ENCODE data around the gene MUS81. TPM values are rescaled to one million over a fixed set of nuclear protein-coding genes. Genes with fewer than 3 reads are reported as not detected.

The MUS81 gene
- total and polyA plus RNA-seq, 2 of the 13 experiments (the other 11 are each of a cell fraction or from before 2014, with no cell fraction given) = 25.6 to 30.2 TPM

DNA sequence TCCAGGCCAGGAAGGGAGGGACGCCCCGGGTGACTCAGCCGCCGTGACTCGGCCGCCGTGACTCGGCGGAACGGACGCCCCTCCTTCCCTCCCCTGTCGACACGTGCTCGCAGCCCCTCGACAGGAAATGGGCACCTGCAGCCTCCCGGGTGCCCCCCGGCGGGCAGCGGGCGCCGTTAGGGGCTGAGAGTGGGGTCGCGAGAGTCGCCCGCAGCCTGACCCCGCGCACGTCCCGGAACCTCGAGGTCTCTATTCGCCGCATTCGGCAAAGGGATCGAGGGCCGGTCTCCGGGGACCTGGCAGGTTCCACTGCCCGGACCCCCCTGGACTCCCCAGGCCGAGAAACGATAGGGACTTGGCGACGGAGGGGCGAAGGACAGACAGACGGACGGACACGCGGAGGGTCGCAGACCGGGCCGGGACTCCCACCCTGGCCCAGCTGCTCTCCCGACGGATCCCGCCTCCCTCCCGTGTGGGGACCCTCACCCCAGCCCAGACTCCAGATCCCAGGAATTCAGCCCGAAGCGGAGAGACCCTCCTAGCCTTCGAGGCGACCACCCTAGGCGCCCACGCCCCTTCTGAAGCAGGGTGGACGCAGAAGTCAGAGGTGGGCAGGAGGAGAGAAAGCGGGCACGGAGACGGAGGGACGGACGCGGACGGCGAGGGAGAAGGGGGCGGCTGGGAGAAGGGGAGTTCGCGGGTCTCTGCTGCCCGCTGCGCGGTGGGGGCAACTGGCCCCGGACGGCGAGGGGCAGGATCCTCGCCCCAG, 39.3 kb downstream of the MUS81 start (continued):
- TF ChIP-seq, protein P1, sequence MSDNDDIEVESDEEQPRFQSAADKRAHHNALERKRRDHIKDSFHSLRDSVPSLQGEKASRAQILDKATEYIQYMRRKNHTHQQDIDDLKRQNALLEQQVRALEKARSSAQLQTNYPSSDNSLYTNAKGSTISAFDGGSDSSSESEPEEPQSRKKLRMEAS (IDR thresholded peaks at IDR 0.05) = peak; percentile 96
- TF ChIP-seq HIVEP1 (CRISPR knock-in tag; IDR thresholded peaks at IDR 0.05) (peak; percentile 97; the same call in 1 of the 2 replicates), NR2F1 (CRISPR knock-in tag; IDR thresholded peaks at IDR 0.05) (no peak), HMG20B (CRISPR knock-in tag; conservative IDR thresholded peaks at IDR 0.05) (no peak), ZFY (CRISPR knock-in tag; IDR thresholded peaks at IDR 0.05) (peak; percentile 64), CHCHD3 (CRISPR knock-in tag; IDR thresholded peaks at IDR 0.05) (no peak), ZNF850 (CRISPR knock-in tag; conservative IDR thresholded peaks at IDR 0.05) (no peak; the same call in 1 of the 2 replicates), GABPA (IDR thresholded peaks at IDR 0.05; ENCODE audit: low read depth, low read length) (no peak), GABPA (CRISPR knock-in tag; IDR thresholded peaks at IDR 0.05; ENCODE audit: low read depth) (no peak), RBM22 (optimal IDR thresholded peaks at IDR 0.05; ENCODE audit: low read length) (no peak), ZNF746 (CRISPR knock-in tag; IDR thresholded peaks at IDR 0.05) (peak; percentile 79), MAFG (CRISPR knock-in tag; IDR thresholded peaks at IDR 0.05) (peak; percentile 92), ZNF337 (CRISPR knock-in tag; IDR thresholded peaks at IDR 0.05; ENCODE audit: borderline replicate concordance, low read depth) (no peak), TAF15 (IDR thresholded peaks at IDR 0.05; ENCODE audit: low read depth, low read length, poor library complexity, severe bottlenecking) (no peak), HNF4G (IDR thresholded peaks at IDR 0.05; ENCODE audit: borderline replicate concordance, low read depth, low read length) (no peak), HNF4G (CRISPR knock-in tag; IDR thresholded peaks at IDR 0.05; ENCODE audit: borderline replicate concordance, low read depth) (no peak), ZNF12 (CRISPR knock-in tag; IDR thresholded peaks at IDR 0.05) (no peak)
- TF ChIP-seq, protein P2, sequence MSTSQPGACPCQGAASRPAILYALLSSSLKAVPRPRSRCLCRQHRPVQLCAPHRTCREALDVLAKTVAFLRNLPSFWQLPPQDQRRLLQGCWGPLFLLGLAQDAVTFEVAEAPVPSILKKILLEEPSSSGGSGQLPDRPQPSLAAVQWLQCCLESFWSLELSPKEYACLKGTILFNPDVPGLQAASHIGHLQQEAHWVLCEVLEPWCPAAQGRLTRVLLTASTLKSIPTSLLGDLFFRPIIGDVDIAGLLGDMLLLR (CRISPR knock-in tag; IDR thresholded peaks at IDR 0.05) = peak; percentile 40; the same call in 1 of the 2 replicates
- TF ChIP-seq, protein P3, sequence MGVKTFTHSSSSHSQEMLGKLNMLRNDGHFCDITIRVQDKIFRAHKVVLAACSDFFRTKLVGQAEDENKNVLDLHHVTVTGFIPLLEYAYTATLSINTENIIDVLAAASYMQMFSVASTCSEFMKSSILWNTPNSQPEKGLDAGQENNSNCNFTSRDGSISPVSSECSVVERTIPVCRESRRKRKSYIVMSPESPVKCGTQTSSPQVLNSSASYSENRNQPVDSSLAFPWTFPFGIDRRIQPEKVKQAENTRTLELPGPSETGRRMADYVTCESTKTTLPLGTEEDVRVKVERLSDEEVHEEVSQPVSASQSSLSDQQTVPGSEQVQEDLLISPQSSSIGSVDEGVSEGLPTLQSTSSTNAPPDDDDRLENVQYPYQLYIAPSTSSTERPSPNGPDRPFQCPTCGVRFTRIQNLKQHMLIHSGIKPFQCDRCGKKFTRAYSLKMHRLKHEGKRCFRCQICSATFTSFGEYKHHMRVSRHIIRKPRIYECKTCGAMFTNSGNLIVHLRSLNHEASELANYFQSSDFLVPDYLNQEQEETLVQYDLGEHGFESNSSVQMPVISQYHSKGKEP (CRISPR knock-in tag; IDR thresholded peaks at IDR 0.05) = no peak
- TF ChIP-seq, protein P4, sequence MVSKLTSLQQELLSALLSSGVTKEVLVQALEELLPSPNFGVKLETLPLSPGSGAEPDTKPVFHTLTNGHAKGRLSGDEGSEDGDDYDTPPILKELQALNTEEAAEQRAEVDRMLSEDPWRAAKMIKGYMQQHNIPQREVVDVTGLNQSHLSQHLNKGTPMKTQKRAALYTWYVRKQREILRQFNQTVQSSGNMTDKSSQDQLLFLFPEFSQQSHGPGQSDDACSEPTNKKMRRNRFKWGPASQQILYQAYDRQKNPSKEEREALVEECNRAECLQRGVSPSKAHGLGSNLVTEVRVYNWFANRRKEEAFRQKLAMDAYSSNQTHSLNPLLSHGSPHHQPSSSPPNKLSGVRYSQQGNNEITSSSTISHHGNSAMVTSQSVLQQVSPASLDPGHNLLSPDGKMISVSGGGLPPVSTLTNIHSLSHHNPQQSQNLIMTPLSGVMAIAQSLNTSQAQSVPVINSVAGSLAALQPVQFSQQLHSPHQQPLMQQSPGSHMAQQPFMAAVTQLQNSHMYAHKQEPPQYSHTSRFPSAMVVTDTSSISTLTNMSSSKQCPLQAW (CRISPR knock-in tag; IDR thresholded peaks at IDR 0.05) = peak; percentile 62
- TF ChIP-seq, protein P5, sequence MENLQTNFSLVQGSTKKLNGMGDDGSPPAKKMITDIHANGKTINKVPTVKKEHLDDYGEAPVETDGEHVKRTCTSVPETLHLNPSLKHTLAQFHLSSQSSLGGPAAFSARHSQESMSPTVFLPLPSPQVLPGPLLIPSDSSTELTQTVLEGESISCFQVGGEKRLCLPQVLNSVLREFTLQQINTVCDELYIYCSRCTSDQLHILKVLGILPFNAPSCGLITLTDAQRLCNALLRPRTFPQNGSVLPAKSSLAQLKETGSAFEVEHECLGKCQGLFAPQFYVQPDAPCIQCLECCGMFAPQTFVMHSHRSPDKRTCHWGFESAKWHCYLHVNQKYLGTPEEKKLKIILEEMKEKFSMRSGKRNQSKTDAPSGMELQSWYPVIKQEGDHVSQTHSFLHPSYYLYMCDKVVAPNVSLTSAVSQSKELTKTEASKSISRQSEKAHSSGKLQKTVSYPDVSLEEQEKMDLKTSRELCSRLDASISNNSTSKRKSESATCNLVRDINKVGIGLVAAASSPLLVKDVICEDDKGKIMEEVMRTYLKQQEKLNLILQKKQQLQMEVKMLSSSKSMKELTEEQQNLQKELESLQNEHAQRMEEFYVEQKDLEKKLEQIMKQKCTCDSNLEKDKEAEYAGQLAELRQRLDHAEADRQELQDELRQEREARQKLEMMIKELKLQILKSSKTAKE (CRISPR knock-in tag; IDR thresholded peaks at IDR 0.05; ENCODE audit: borderline replicate concordance) = peak; percentile 62; the same call in 1 of the 2 replicates
- TF ChIP-seq, protein P6, sequence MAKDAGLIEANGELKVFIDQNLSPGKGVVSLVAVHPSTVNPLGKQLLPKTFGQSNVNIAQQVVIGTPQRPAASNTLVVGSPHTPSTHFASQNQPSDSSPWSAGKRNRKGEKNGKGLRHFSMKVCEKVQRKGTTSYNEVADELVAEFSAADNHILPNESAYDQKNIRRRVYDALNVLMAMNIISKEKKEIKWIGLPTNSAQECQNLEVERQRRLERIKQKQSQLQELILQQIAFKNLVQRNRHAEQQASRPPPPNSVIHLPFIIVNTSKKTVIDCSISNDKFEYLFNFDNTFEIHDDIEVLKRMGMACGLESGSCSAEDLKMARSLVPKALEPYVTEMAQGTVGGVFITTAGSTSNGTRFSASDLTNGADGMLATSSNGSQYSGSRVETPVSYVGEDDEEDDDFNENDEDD (CRISPR knock-in tag; IDR thresholded peaks at IDR 0.05; ENCODE audit: borderline replicate concordance) = peak; percentile 85; the same call in 1 of the 2 replicates

All from HepG2 (cell line).